Raji (cell line): Measurements from ENCODE around the gene CHTOP.

Experiments used
- POLR2A ChIP-seq: IDR thresholded peaks from 2 replicates; pipeline ENCODE4 v1.6.1; 2011; ENCODE audit warnings: low read depth, low read length, control low read depth; ENCODE audit not compliant: insufficient read depth

The CHTOP gene

DNA sequence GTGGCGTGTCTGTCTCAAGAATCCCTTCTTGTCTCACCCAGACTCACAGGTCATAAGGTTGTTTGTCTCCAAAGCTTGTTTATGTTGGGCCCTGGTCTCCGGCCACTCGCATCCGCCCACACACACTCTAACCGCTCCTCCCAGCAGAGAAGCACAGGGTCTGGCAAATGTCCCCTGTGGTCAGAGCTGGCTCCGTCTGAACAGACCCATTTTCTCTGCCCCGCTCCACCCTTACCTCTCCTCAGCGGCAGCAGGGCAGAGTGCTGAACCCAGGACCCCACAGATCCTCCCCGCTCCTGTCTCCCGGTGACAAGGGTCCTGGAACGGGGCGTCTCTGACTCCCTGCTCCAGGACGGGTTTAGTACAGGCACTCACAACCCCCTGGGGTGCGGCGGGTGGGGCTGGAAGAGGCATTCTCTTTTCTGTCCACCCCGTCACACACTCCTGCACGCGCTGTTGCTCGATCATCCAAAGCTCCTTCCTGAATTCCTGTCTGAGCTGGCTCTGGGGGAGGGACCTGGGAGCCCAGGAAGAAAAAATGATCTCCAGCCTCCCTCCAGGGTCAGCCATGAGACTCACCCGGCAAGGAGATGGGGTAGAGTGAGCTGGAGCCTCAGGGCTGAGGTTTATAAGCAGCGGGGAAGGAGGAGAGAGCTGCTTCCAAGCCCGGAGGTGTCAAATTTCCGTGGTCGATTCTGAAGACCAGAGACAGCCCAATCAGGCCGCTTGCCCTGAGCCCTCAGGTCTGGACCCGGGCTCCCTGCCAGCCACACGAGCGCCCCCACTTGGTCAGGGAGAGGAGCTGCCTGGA is 6.8 kb upstream of the CHTOP start, which contains the start of gene S100A13:
S100A13 (minus strand) TSS at position 602 of the 811 bp plus-strand sequence. CDS start 1,033 bp downstream, outside the sequence.
- no peak for TF ChIP-seq POLR2A

DNA sequence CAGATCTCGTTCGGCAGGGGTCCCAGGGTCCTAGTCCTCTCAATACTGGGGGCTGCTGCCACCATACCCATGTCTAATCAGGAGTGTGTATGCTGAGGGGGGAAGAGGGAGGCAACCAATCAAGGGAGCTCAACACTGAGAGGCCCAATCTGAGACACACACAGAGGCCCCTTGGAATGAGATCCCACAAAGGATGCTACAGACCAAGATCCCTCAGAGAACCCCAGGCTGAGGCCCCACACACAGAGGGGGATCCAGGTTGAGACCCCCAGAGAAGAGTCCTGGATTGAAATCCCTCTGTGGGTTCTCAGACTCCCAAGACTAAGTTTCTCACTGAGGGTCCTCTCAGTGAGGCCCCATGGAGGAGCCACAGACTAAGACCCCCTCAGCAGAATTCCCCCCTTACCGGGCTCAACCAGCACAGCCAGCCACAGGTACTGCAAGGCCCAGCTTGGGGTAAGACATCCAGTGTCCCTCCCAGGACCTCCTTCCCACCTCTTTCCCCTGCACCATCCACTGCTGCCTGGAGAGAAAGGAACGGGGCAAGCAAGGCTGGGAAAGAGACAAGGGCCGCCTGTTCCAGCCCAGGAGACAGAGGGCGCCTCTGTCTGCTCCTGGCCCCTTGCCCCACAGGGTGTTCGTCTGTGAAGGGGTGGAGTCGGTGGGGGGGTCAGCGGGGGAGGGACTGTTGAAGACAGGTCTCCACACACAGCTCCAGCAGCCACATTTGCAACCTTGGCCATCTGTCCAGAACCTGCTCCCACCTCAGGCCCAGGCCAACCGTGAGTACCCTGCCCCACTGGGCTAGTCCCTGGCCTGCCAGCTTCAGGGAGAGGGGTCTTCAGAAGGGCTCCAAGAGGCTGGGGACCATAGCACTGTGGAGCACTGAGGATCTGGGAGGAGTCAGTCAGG is 5.9 kb upstream of the CHTOP start, which contains the start of gene S100A1:
S100A1 (plus strand) TSS at position 720 of the 912 bp plus-strand sequence. CDS start 2,088 bp downstream, outside the sequence.
- TF ChIP-seq POLR2A: no peak

DNA sequence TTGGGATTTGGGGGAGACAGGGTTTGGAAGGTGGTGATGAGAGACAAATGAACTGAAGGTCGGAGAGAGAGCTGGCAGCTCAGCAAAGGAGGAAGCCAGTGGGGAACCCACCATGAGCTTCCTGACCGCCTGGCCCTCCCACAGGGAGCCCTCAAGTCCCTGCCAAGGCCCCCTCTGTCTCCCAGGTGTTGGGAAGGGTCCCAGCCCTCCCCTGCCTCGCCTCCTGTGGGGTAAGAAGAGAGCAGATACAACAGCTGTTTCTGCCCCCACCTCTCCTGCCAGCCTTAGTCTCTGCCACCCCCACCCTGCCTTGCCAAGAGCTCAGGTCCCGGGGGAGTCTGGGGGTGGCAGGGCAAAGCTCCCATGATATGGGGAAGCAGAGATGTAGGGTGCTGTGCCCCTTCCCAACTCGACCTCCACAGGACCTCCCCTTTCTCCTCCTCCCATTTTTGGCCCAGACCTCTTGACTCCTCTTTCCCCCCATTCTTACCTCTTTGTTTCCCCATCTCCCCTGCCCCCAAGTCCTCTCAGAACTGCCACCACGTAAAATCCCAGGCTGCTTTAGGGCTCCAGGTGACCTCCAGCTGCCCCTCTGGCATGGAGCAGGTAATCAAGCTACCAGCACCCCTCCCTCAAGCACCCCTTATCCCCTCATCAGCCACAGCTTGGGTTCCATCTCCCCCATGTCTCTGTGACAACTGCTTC is 5.1 kb upstream of the CHTOP start:
- TF ChIP-seq POLR2A: no peak

DNA sequence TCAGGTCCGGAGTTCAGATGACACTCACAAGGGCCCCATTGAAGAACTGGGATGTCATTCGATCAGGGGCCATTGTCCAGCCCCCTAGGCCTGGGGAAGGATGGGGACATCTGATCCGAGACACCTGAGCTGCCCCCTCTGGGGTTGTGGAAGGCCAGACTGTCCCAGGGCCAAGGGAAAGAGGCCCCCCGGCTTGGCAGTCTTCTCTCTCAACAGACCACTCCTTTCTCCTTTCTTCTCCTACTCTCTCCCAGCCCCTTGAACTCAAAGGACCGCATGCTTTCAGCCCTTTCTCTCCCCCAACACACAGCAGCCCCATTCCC is 4.6 kb upstream of the CHTOP start:
- no peak for TF ChIP-seq POLR2A

DNA sequence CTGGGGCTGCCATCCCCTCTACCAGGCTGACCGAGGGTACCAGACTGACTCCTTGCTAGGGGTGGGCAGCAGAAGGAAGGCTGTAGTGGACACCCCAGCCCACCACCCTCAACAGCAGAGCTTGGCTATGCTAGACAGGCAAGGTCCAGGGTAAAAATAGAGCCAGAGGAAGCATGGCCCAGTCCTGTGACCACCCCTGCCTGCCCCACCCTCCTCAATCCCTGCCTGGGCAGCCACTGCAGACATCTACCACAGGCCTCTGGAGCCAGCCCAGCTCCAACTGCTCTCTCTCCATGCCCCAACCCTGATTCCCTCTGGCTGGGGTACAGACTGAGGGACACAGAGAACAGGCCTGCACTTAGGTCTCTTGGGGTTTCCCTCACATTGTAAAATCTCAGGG is 3.9 kb upstream of the CHTOP start:
- no peak for TF ChIP-seq POLR2A

DNA sequence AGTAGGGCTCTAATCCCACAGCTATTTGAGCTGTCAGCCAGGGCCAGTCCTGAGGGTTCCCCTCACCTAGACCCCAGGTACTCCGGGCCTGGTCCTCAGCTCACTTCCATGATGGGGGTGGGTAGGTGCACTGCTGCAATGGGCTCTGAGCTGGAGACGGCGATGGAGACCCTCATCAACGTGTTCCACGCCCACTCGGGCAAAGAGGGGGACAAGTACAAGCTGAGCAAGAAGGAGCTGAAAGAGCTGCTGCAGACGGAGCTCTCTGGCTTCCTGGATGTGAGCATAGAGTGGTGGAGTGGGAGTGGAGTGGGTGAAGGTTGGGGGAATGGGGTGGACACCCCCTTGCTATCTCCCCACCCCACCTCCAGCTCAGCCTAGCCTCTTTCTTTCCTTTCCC is 3.5 kb upstream of the CHTOP start:
- no peak for TF ChIP-seq POLR2A

DNA sequence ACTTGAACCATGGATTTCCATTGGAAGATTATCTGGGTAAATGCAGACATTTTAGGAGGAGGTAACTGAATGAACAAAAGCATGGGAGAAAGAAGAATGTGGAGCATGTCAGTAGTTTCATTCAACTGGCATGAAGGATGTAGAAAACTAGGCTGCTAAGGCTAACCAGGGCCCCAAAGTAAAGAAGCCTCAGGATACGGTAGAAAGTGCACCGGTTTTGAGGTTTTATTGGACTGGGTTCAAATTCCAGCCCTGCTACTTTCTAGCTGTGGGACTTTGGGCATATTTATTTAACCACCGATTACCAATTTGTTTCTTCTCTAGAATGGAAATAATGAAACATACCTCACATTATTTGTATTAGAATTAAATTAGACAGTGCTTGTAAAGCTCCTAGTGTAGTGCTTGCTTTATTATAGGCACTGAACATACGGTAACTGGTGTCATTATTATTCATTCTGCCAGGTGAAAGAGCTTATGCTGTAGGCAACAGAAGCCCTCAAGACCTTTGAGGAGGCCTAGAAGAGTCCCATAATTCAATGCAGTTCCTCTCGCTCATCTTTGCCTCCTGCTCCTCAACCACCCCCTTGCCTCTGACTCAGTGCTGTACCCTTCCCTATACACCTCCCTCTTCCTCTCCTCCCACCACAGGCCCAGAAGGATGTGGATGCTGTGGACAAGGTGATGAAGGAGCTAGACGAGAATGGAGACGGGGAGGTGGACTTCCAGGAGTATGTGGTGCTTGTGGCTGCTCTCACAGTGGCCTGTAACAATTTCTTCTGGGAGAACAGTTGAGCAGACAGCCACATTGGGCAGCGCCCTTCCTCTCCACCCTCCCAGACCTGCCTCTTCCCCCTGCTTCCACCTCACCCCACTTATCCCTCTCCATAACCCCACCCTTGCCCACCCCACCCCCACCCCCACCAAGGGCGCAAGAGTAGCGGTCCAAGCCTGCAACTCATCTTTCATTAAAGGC is 2.5 kb upstream of the CHTOP start:
- no peak for TF ChIP-seq POLR2A

DNA sequence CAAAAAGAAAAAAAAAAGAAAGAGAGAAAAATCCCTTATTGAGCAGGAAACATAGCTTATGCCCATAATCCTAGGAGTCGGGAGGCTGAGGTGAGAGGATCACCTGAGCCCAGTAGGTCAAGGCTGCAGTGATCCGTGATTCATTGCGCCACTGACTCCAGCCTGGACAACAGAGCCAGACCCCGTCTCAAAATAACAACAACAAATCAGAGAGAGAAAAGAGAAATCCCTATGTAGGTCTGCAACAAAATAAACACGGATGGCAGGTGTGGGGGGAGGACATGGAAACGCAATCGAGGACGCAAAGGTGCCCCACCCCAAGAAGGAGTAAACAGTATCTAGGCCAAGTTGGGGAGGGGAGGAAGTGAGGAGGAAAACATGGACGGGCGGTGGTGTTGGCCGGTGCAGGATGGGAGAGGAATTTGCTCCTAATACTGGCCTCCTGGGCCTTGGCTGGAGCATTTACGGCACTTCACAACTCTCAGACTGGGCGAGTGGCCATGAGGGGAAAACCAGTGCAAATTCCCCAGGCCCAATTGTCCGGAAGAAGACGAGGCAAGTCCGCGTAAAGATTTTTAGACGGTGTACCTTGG is 609 bp upstream of the CHTOP start:
- TF ChIP-seq POLR2A: no peak

DNA sequence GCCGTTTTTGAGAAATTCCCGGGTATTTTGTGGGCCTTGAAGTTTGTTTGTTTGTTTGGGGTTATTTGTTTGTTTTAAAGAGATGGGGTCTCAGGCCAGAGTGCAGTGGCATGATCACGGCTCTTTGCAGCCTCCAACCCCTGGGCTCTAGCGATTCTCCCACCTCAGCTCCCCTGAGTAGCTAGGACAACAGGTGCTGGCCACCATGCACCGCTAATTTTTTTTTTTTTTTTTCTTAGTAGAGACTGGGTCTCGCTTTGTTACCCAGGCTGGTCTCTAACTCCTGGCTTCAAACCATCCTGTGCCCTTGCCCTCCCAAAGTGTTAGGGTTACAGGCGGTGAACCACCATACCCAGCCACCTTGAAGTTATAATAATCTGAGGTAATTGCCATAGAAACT is 2.0 kb downstream of the CHTOP start:
- TF ChIP-seq POLR2A: no peak

DNA sequence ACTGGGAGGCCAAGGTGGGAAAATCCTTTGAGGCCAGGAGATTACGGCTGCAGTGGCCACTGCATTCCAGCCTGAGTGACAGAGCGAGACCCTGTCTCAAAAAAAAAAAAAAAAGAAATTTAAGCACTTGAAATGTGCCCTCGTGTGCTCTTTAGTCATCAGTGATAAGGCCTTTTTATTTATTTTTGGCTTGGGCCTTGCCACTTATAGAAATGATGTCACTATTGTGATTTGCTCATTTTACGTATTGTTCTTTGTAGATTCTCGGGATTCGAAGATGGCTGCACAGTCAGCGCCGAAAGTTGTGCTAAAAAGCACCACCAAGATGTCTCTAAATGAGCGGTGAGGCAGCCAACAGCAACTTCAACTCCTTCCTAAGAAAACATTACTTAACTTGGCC is 2.4 kb downstream of the CHTOP start:
- TF ChIP-seq POLR2A: no peak

DNA sequence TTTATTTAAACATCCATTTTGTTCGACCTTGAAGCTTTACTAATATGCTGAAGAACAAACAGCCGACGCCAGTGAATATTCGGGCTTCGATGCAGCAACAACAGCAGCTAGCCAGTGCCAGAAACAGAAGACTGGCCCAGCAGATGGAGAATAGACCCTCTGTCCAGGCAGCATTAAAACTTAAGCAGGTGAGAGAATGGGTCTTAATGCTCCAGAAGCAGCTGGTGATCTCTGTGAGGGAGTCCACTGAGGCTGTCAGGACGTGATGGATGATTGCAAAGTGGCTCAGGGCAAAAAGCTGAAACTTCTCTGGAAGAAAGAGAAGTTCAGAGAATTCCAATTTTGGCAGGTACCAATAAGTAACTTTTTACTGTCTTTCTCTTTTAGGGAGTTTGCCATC is 4.4 kb downstream of the CHTOP start:
- TF ChIP-seq POLR2A: no peak

DNA sequence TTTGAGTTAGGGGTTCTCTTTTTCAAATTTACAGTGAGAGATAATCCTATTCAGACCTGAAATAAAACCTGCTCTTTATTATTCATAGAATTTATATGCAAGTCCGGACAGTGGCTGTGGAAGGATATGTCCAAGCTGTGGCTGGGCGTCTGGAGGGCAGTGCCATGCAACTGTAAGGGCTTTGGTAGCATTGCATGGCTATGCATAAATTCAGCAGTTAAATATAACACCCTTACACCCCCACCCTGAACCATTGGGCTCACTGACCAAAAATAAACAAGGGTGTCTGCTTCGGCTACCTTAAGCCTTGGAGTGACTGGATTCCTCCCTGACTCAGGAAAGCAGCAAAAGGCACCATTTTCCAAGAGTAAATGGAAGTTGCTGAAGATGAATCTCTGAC is 5.4 kb downstream of the CHTOP start:
- TF ChIP-seq POLR2A: no peak

DNA sequence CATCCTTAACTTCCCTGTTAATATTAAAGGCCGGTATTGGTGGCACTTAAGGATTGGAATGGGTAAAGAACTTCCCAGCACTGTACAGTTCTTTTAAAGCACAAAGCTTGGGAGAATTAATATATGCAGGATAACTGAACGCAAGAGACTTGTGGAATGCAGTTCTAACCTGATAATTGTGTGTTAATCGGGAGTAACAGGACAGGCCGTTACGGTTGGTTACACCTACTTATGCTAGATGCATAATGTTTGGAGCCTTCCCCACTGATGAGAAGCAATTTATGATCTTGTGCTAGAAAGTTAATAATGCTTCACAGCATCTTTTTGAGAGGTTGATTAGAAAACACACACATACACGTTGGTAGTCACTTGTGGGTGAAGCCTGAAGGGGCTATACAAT is 7.0 kb downstream of the CHTOP start:
- TF ChIP-seq POLR2A: no peak

DNA sequence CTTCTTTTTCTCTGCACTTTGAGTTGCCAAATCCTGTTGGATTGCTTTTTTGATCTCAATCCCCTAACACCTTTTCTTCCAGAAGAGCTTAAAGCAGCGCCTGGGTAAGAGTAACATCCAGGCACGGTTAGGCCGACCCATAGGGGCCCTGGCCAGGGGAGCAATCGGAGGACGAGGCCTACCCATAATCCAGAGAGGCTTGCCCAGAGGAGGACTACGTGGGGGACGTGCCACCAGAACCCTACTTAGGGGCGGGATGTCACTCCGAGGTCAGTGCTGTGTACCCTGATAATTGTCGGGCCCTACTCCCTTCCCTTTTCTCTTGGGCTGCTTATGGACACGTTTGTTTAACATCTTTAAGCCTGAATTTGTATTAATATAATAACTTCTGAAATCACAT is 8.3 kb downstream of the CHTOP start:
- TF ChIP-seq POLR2A: no peak

DNA sequence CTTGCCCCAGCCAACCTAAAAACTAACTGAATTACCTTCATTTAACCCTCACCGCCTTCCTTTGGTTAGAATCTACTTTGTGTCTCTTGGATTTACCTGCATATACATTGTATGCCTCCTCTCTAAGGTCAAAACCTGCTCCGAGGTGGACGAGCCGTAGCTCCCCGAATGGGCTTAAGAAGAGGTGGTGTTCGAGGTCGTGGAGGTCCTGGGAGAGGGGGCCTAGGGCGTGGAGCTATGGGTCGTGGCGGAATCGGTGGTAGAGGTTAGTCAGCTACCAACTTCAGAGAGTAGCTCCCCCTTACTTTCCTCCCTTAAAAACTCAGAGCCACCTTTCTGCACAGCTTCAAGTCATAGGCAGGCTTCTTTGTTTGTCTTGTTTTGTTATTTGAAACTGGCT is 9.2 kb downstream of the CHTOP start:
- TF ChIP-seq POLR2A: no peak
